Smooth muscle cell (in vitro differentiated cells): Measurements from ENCODE around the gene CPSF7. TPM values are rescaled to one million over a fixed set of nuclear protein-coding genes. Genes with fewer than 3 reads are reported as not detected.

Experiments used
- DNase-seq: peaks from one replicate; lab custom pipeline; 2025; ENCODE audit not compliant: unreplicated experiment; lab: John Stamatoyannopoulos, UW
- H2AFZ ChIP-seq: fragments of 200-600 bp; sonication (generic); 2 replicates; pipeline ENCODE4 v1.6.0; 2016; ENCODE audit warnings: antibody characterized with exemption, low read depth, mild to moderate bottlenecking
- H3F3A ChIP-seq: fragments of 200-600 bp; sonication (generic); 2 replicates; pipeline ENCODE4 v1.6.0; 2017; ENCODE audit warnings: antibody characterized with exemption, low read depth
- H3K27ac ChIP-seq: fragments of 200-600 bp; sonication (generic); 2 replicates; pipeline ENCODE4 v1.5.1; 2016; ENCODE audit warnings: low read depth, mild to moderate bottlenecking
- H3K27me3 ChIP-seq: fragments of 200-600 bp; sonication (generic); 2 replicates; pipeline ENCODE4 v1.6.1; 2016; ENCODE audit warnings: low read depth, mild to moderate bottlenecking
- H3K36me3 ChIP-seq: fragments of 200-600 bp; sonication (generic); 2 replicates; pipeline ENCODE4 v1.5.1; 2016; ENCODE audit warnings: low read depth
- H3K4me1 ChIP-seq: fragments of 200-600 bp; sonication (generic); 2 replicates; pipeline ENCODE4 v1.5.1; 2016; ENCODE audit warnings: low read depth
- H3K4me2 ChIP-seq: fragments of 200-600 bp; sonication (generic); 2 replicates; pipeline ENCODE4 v1.6.0; 2016; ENCODE audit warnings: mild to moderate bottlenecking
- H3K4me3 ChIP-seq: fragments of 200-600 bp; sonication (generic); 2 replicates; pipeline ENCODE4 v1.5.1; 2016; ENCODE audit warnings: mild to moderate bottlenecking
- H3K79me2 ChIP-seq: fragments of 200-600 bp; sonication (generic); 2 replicates; pipeline ENCODE4 v1.6.0; 2016; ENCODE audit warnings: low read depth, mild to moderate bottlenecking
- H3K9ac ChIP-seq: fragments of 200-600 bp; sonication (generic); 2 replicates; pipeline ENCODE4 v1.6.0; 2016; ENCODE audit warnings: low read depth
- H3K9me3 ChIP-seq: fragments of 200-600 bp; sonication (generic); replicated peaks from 2 replicates; pipeline ENCODE4 v1.5.1; 2016; ENCODE audit warnings: low read depth
- H4K20me1 ChIP-seq: fragments of 200-600 bp; sonication (generic); 2 replicates; pipeline ENCODE4 v1.6.0; 2016; ENCODE audit warnings: low read depth
- CTCF ChIP-seq: fragments of 200-600 bp; sonication (generic); IDR thresholded peaks from 2 replicates; pipeline ENCODE4 v1.5.1; 2017; ENCODE audit warnings: borderline replicate concordance, mild to moderate bottlenecking, antibody characterized with exemption; ENCODE audit not compliant: insufficient read depth, poor library complexity, severe bottlenecking
- WGBS: methylation state at CpG from one replicate; pipeline ENCODE4 v1.1.7; 2016; ENCODE audit warnings: low lambda C conversion rate; 5-methylcytosine and 5-hydroxymethylcytosine counted together
- polyA plus RNA-seq: library from polyadenylated mRNA; unstranded; fragments of >200 nt; fragmentation: Nextera tagmentation; extraction: Ambion mirVana; gene quantifications from 2 replicates; pipeline ENCODE4 v1.2.1, GENCODE V29; 2016
- total RNA-seq: library from RNA; depleted of rRNA; stranded (reverse); fragments of >200 nt; gene quantifications from 2 replicates; pipeline ENCODE4 v1.2.3, GENCODE V29; 2014

Gene CPSF7
- total and polyA plus RNA-seq, 2 experiments from 2014 or later, result 26.2 to 35.1 TPM

- WGBS, result 55% methylated on average over 3 of the region's 3 CpGs
- no peak overlapping the region for H3K4me2 ChIP-seq
- no peak overlapping the region for H2AFZ ChIP-seq
- TF ChIP-seq CTCF, result no peak
- DNase-seq, result no peak
- no peaks in the 10 kb centered on the region for H3K79me2 ChIP-seq
- H3K36me3 ChIP-seq, result no peaks in the 10 kb centered on the region
- H3K9me3 ChIP-seq, result no peaks in the 10 kb centered on the region
- peaks cover 10% of the 10 kb centered on the region for H3F3A ChIP-seq
- H3K4me3 ChIP-seq, result no peak overlapping the region
- no peak overlapping the region for H3K9ac ChIP-seq
- no peaks in the 10 kb centered on the region for H3K27me3 ChIP-seq
- H3K27ac ChIP-seq, result no peak overlapping the region
- no peaks in the 10 kb centered on the region for H3K4me1 ChIP-seq
- peaks cover 73% of the 10 kb centered on the region for H4K20me1 ChIP-seq
Observed at GRCh38 chr11:61476371-61476770, 46.6 kb upstream of the CPSF7 start.

- Histone ChIP-seq H3K4me1 (no peaks in the 10 kb centered on the region), H3K79me2 (no peaks in the 10 kb centered on the region), H3F3A (peaks cover 10% of the 10 kb centered on the region), H3K4me2 (no peak overlapping the region), H3K9ac (no peak overlapping the region), H3K27ac (no peak overlapping the region), H3K9me3 (no peaks in the 10 kb centered on the region), H2AFZ (no peak overlapping the region), H3K4me3 (no peak overlapping the region), H3K36me3 (no peaks in the 10 kb centered on the region), H4K20me1 (peaks cover 71% of the 10 kb centered on the region), H3K27me3 (no peaks in the 10 kb centered on the region)
- TF ChIP-seq CTCF, result no peak
- 92% methylated on average over 1 of the region's 1 CpG for WGBS
- DNase-seq, result no peak
Observed at GRCh38 chr11:61475433-61475832, 45.7 kb upstream of the CPSF7 start.

GRCh38 chr11:61474013-61474643 is 44.4 kb upstream of the CPSF7 start:
- WGBS, result 82% methylated on average over 6 of the region's 6 CpGs

More at GRCh38 chr11:61474013-61474643, 44.4 kb upstream of the CPSF7 start:
- no peaks in the 10 kb centered on the region for H3K27me3 ChIP-seq
- H3K36me3 ChIP-seq, result no peaks in the 10 kb centered on the region
- no peak for DNase-seq
- H3K27ac ChIP-seq, result no peak overlapping the region
- H3K4me2 ChIP-seq, result no peak overlapping the region
- H3K79me2 ChIP-seq, result no peaks in the 10 kb centered on the region
- H3F3A ChIP-seq, result peaks cover 10% of the 10 kb centered on the region
- peaks cover 64% of the 10 kb centered on the region for H4K20me1 ChIP-seq
- no peak overlapping the region for H3K9ac ChIP-seq
- H3K9me3 ChIP-seq, result no peaks in the 10 kb centered on the region
- H3K4me1 ChIP-seq, result no peaks in the 10 kb centered on the region
- TF ChIP-seq CTCF, result no peak
- no peak overlapping the region for H3K4me3 ChIP-seq
- H2AFZ ChIP-seq, result no peak overlapping the region
